Panc1 (cell line): Measurements from ENCODE around the gene ACP2.

Experiments
- CTCF ChIP-seq: fragments of 450-650 bp; IDR thresholded peaks from 2 replicates; pipeline ENCODE4 v1.5.1; 2017; ENCODE audit warnings: mild to moderate bottlenecking
- POLR2AphosphoS5 ChIP-seq: IDR thresholded peaks from 2 replicates; pipeline ENCODE4 v1.6.1; 2012; ENCODE audit warnings: mild to moderate bottlenecking, low read depth, low read length, moderate library complexity
- REST ChIP-seq, 2 experiments: IDR thresholded peaks; 2 replicates each; pipeline ENCODE4 v1.6.1; 2011 to 2012; ENCODE audit warnings: low read depth in 2 of 2, control low read depth in 1 of 2, low read length in 1 of 2, mild to moderate bottlenecking in 1 of 2, moderate library complexity in 1 of 2; ENCODE audit not compliant: insufficient read depth in 1 of 2
- SIN3A ChIP-seq: IDR thresholded peaks from 2 replicates; pipeline ENCODE4 v1.6.1; 2012; ENCODE audit warnings: low read depth, mild to moderate bottlenecking, low read length, moderate library complexity, borderline replicate concordance; ENCODE audit not compliant: insufficient read depth
- TCF7L2 ChIP-seq: IDR thresholded peaks from 2 replicates; pipeline ENCODE4 v1.6.1; 2011; ENCODE audit warnings: mild to moderate bottlenecking, low read depth, low read length, inconsistent platforms

DNA sequence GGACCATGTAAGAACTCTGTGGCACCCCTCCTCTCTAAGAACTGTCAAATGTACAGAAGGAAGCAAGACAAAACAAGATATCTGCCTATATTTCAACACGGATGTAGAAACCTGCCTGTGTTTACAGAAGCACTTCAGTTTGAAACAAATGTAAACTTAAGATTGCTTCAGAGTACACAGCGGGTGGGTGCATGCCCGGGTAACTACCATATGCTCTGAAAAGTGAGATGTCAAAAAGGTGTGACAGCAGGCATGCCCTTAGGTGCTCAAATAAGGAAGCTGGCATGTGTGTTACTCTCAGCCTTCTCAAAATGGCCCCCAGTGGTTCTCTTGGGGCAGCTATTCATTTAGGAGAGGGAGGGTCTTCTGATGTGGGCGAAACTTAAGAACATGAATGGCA, 5.2 kb downstream of the ACP2 start:
- TF ChIP-seq CTCF (no peak), TCF7L2 (no peak), REST (IDR thresholded peaks at IDR 0.05; ENCODE audit: insufficient read depth in 1 of 2, low read depth in 2 of 2, low read length in 1 of 2) (no peak), SIN3A (no peak), POLR2AphosphoS5 (no peak)
